T-helper 2 cell (primary cell): Measurements from ENCODE around the gene RALA.
"Not testable (repeated sequence)": the region's sequence is repeated elsewhere in the genome, so short reads cannot be mapped to it uniquely, and the experiment has no call there.

Source experiments
- DNase-seq, 5 experiments: peaks; one replicate each; pipeline versions ENCODE4 v3.0.0 to v3.0.0-alpha.2; 2012 to 2022

Gene RALA

DNA sequence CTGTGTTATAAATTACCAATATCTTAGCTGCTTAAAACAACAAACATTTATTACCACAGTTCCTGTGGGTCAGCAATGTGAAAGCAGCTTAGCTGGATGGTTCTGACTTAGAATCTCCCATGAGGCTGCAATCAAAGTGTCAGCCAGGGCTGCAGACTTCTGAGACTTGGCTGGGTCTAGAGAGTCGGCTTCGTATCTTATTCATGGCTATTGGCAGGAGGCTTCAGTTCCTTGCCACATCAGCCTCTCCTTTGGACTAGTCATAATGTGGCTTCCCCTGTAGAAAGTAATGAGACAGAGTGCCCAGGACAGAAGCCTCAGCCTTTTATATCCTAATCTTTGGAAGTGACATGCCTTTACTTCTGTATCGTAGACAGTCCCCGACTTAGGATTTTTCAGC is 27.3 kb downstream of the RALA start:
- no peak for DNase-seq

DNA sequence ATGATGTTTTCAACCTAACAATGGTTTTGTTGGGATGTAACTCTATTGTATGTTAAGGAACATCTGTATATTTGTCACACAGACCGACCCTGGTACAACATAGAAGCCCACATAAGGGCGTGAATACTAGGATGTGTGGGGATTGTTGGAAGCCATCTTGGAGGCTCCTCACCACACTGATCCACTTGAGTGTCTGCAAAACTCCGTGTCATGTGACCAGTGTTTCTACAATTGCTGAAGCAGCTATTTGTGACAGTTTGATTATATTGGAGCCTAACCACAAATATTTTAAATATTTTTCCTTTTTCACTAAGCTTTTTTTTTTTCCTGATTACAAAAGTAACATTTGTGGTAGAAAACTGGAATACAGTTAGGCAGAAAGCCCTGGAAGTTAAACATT is 27.9 kb downstream of the RALA start:
- DNase-seq: no peak

DNA sequence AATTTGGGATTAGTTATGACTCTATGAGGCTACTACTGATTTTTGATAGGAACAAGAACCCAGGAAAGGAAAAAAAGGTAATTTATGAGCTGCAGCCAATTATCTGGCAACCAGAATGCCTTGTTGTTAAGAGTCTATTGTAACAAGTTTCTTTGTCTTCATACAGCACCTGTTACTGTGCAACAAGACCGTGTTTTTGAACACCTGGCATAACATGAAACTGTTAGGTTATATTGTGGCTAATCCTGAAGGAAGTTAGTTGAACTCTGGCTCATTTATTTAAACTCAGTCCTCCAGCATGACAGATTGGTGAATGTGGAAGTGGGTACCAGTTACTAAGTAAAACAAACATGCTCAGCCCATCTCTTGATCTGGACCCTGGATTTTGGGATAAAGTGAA is 33.0 kb downstream of the RALA start:
- no peak for DNase-seq

DNA sequence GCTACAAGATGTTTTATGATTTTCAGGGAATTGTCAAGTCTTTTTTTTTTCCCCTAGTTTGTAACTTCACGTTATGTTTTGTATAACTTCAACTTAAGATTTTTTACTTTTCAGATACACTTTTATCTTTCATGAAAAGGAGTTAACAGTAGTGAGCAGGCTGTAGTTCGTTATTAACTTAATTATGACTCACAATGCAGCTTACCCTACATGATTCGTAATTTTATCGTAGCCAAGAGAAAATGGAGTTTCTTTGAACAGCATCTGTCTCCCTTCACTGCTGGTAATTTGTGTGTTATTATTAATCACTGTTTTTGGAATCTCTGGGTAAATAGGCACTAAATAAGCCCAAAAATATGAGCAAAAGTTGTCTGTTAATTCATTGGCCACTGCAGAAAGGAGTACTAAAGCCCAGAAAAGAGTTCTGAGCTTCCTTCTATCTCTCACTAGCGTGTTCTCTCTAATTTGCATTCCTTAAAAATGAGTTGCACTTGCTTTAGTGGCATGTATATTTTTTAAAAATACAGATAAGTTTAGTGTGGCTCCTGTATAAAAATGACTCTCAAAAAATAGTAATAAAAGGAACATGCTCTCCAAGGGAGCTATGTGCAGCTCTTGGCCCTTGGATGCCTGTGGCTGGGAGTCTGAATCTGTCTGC is 36.1 kb downstream of the RALA start:
- DNase-seq: no peak

DNA sequence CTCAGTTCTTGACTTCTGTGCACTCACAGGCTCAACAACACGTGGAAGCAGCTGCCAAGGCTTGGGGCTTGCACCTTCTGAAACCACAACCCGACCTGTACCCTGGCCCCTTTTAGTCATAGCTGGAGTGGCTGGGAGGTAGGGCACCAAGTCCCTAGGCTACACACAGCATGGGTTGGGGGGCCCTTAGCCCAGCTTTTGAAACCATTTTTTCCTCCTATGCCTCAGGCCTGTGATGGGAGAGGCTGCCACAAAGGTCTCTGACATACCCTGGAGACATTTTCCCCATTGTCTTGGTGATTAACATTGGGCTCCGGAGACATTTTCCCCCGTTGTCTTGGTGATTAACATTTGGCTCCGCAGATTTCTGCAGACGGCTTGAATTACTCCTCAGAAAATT is 38.6 kb downstream of the RALA start:
- no peak for DNase-seq

DNA sequence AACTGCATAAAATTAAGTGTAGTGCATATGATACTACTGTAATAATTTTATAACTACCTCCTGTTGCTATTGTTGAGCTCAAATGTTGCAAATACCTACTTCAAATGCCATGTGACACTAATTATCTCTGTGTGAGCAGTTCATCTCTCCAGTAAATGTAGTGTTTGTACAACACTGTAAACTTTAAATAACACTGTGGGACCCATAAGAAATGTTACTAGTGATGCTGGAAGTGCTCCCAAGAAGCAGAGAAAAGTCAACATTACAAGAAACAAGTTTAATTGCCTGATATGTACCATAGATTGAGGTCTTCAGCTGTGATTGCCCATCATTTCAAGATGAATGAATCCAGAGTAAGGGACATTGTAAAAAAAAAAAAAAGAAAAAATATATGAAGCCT is 39.9 kb downstream of the RALA start:
- DNase-seq: no peak

DNA sequence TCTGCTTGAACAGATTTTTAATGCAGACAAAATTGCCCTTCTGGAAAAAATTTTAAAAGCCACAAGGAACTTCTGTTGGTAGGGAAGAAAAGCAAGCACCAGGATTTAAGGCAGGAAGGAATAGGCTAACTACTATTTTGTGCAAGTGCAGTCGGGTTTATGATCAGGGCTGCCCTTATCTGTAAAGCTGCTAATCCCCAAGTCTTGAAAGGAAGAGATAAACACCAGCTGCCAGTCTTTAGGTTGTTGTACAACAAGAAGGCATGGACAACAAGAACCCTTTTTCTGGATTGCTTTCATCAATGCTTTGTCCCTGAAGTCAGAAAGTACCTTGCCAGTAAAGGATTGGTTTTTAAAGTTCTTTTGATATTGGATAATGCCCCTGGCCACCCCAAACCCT is 40.7 kb downstream of the RALA start:
- no peak for DNase-seq

DNA sequence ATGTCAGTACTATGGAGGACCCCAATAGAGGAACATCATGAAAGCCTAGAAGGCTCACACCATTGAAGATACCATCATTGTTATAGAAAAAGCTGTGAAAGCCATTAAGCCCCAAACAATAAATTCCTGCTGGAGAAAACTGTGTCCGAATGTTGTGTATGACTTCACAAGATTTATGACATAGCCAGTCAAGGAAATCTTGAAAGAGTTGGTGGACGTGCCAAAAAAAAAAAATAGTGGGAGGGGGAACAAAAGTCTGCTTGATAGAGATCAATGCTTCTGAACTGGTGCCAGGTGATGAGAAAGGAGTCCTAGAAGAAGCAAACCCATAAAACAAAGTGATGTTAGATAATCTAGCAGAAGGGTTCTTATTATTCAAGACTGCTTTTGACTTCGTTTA is 41.2 kb downstream of the RALA start:
- DNase-seq: no peak

DNA sequence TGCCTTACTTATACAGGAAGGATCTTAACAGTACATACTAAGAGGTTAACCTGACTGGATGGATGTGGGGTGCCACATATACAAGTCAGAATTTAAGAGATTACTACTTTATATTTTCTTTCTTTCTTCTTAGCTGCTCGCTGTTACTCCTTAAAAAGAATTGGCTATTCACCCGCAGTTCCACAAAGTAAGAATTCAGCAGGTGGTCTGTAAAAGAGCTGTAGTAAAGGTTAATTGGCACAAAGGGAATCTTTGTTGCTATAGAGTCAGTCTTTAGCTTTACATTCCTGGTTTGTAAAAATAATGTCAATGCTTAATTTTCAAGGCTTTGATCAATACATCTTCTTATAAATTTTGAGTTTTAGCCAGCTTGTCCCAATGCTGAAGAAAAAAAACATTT is 43.2 kb downstream of the RALA start:
- no peak for DNase-seq

DNA sequence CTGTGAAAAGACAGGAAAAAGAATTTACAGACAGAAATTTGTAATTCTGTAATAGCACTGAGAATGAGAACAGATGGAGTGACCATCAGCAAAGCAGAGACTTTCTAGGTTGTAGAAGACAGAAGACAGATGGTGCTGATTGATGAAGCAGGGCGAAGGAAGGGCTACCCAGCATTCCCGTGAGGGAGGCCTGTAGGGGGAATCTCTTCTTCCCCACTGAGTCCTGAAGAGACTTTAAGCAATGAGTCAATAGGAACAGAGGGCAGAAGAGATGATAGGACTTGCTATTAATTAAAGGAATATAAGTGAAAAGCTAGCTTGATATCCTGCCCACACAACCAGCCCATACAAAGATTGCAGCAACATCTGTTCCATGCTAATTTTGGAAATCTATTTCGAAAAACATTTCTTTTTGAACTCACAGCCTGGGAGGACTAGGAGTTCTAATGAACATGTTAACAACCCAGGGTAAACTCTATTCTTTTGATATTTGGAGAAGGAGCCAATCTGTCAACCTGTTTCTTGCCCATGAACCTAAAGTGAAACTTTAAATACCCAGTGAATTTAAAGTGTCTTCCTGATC is 44.1 kb downstream of the RALA start:
- DNase-seq: no peak

DNA sequence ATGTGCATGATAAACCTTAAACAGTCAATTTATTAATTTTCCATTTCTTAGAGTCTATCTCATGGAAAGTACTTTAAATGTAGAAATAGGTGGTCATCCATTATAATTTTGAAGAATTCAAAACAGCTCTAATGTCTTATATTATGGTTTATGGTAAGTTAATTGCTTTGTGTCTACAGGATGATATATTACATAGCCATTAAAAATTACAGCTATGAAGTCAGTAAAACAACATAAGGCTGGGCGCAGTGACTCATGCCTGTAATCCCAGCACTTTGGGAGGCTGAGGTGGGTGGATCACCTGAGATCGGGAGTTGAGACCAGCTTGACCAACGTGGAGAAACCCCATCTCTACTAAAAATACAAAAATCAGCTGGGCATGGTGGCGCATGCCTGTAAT is 44.9 kb downstream of the RALA start:
- DNase-seq: not testable (repeated sequence)

DNA sequence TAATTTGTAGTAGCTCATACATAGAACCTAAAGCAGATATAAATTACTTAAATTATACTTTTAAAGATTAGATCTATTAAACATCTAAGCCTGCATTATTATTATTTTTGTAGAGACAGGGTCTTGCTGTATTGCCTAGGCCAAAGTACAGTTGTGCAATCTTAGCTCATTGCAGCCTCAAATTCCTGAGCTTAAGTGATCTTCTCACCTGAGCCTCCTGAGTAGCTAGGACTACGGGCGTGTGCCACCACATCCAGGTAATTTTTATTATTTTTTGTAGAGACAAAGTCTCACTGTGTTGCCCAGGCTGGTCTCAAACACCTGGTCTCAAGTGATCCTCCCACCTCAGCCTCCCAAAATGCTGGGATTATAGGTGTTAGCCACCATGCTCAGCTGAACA is 46.7 kb downstream of the RALA start:
- DNase-seq: no peak

DNA sequence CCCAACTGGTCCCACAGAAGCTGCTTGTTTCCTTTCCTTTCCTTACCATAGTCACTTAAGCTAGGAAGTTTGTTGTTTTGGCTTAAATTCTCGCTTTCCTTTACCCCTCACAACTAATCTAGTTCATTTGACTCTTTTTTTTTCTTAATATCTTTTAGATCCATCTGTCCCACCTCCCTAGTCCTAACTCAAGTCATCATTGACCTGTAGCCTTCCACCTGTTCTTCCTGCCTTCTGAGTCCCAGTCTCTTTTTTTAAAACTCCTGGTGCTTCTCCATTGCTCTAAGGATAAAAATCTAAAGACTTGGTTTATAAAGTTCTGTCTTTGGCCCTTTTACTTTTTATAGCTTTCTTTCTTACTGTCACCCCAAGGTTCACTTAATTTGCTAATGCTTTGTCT is 47.6 kb downstream of the RALA start:
- DNase-seq: no peak

DNA sequence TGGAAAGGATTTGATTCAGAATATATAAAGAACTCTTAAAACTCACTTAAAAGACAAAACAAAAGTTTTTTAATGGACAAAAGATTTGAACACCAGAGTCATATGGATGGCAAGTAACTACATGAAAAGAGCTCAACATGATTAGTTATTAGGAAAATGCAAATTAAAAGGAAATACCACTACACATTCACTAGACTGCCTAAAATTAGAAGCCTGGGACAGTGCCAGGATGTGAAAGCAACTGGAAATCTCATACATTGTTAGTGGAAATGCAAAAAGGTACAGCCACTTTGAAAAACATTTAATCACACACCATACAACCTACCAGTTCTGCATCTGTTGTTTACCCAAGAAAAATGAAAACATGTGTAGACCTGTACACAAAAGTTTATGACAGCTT is 48.8 kb downstream of the RALA start:
- DNase-seq: no peak

DNA sequence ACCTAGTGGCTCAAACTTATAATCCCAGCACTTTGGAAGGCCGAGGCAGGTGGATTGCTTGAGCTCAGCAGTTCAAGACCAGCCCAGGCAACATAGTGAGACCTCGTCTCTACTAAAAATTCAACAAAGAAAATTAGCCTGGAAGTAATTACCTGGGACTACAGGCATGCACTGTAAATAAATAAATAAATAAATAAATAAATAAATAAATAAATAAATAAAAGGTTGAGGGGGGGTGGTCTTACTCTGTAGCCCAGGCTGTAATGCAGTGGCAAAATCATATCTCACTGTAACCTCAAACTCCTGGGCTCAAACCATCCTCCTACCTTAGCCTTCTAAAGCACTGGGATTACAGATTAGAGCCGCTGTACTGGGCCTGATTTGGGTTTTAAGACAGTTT is 50.5 kb downstream of the RALA start:
- no peak for DNase-seq

DNA sequence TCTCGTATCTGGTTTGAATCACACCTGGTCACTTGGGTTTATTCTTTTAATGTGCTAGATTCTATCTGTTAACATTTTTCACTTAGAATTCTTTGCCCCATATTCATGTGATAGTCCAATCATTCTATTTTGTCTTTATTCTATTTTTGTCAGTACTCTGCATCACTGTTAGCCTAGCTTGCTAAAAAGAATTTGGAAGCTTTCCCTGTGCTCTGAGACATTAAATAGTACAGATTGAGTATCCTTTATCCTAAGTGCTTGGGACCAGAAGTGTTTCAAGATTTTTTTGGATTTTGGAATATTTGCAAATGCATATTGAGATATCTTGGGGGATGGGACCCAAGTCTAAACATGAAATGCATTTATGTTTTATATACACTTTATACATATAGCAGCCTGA is 51.0 kb downstream of the RALA start:
- no peak for DNase-seq

DNA sequence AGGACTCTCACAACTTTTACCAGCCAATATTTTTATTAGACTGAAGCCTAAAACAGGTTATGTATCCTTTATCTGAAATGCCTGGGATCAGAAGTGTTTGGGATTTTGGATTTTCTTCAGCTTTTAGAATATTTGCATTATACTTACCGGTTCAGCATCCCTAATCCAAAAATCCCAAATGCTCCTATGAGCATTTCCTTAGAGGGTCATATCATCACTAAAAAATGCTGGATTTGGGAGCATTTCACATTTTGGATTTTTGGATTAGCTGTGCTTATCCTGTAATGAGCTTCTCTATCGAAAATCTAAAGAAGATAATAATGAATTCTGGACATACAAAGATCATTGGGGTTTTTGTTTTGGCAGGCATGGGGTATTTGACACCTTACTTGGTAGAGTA is 53.0 kb downstream of the RALA start:
- DNase-seq: no peak

DNA sequence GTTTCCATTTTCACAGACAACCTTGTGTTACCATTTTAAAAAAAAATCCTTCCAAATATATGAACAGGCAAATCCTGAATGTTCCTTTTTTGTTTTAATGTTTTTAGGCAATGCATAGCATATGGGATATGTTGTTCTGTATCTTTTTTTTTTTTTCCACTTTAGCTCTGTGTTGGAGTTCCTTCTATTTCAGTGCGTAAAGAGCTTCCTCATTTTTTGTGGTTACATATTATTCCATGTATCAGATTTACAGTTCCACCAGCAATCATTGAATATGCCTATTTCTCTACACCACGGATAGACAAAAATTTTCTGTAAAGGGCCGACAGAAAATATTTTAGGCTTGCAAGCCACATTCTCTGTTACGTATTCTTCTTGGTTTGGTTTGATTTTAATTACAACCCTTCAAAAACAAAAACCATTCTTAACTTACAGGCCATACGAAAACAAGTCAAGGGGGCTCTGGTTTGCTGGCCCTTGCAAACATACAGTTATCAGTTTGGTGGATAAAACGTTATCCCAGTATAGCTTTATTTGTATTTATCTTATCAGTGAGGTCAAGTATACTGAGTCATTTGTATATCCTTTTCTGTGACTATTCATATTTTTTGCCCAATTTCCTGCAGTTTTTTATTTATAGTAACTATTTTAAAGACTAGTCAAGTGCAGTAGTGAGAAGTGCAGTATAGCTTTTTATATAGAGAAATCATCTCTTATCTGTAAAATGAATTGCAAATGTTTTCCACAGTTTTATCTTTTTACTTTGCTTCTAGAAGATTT is 55.7 kb downstream of the RALA start:
- no peak for DNase-seq

DNA sequence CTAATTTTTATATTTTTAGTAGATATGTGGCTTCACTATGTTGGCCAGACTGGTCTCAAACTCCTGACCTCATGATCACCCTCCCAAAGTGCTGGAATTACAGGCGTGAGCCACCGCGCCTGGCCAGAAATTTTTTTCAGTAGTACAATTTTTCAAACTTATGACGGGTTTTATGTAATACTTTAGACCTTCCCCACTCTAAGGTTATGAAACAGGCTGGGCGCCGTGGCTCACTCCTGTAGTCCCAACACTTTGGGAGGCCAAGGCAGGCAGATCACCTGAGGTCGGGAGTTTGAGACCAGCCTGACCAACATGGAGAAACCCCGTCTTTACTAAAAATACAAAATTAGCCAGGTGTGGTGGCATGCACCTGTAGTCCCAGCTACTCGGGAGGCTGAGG is 56.5 kb downstream of the RALA start:
- not testable (repeated sequence) for DNase-seq

DNA sequence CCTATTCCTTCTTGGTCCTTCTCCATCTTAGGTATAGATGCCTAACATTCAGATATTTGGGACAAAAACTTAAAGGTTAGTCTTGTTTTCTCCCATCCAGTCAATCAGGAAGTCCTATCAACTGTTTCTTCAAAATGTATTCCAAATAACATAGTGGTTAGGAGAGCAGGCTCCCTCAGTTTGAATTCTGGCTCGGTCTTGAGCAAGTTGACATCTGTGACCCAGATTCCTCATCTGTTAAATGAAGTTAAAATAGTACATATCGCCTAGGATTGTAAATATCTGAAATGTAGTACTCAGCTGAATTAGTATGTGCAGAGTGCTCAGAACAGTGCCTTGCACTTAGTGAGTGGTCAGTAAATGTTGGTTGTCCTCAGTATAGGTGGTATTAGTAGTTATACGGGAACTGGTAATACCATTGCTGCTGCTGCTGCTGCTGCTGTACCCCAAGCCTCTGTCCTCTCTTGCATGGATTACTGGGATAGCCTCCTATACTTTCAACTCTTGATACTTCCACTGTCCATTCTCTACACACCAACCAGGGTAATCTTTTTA is 58.6 kb downstream of the RALA start:
- no peak for DNase-seq

DNA sequence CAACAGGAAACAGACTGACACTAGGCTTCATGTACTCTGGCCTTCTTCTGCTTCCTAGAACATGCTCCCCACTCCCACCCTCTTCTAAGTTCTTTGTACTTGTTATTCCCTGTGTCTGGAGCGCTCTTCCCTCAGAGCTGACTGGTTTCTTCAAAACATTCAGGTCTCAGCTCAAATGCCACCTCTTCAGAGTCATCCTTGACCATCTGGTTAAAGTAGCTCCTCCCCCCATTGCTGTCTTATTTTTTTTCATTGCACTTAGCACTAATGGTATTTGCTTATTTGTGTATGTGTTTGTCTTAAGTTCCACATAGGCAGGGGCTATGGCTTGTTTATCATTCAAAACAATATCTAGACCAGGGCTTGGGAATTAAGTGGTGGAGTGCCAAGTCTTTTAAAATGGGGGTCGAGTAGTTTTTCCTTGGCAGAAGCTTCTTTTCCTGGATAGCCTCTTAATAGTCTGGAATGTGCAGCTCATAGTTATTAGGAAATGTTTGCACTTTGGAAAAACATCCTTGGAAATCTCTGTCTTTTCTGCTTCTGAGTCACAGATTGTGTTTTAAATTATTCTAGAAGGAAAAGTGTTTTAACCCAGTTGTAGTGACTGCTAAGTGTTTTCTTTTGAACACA is 60.0 kb downstream of the RALA start:
- no peak for DNase-seq

DNA sequence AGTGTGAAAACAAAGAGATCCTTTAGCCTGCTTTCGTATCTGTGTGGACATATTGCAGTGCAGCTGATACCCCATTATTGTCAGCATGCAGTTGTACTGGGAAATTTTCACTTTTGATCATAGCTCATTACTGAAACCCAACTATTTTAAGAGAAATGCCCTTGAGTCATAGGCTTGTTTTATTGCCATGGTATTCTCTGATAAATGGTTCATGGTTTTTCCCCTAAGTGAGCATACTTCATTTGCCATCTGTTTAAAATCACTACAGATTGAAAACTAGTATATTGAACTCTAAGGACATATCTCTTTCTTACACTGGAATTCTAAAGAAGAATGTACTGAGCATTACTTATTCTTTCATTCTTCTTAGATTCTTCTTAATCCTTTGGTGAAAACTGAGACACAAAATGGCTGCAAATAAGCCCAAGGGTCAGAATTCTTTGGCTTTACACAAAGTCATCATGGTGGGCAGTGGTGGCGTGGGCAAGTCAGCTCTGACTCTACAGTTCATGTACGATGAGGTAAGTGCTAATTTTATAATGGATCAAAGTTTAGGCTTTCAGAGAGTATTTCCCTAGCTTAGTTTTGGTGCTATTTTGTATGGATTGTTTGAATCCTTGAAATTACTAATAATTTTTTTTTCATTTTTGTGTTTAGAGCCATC is 63.0 kb downstream of the RALA start:
- no peak for DNase-seq
